ENCODE data around the gene ENSA. TPM values are rescaled to one million over a fixed set of nuclear protein-coding genes. Genes with fewer than 3 reads are reported as not detected.
"Not testable (repeated sequence)": the region's sequence is repeated elsewhere in the genome, so short reads cannot be mapped to it uniquely, and the experiment has no call there.

Gene ENSA
- total RNA-seq, 5 donors from 2014 or later (not counting 1 experiment from before 2014, with no cell fraction given) = 108 to 158 (median 110) TPM

DNA sequence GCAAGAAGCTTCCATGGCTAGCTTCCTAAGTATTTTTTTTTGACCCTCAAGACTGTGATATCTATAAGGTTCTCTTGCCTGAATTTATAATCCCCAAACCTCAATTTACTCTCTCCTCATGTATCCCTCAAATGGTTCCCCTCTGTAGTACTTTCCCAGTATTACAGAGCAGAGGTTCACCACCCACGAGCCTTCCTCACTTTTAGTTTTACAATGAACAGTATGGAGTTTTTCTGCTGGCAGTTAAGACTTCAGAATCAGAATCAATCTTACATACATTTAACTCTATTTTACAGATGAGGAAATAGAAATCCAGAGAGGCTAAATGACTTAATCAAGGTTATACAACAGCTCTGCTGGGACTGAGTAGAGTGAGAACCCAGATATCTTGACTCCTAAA, 4.9 kb downstream of the ENSA start:
- peaks cover 12 to 67% of the 10 kb centered on the region in 2 donors for H3K36me3 ChIP-seq (ENCODE audit: control insufficient read depth in 2 of 2, extremely low read depth in 1 of 2, insufficient read depth in 1 of 2, low read length in 1 of 2)
- peak overlapping the region; percentile 25 to 68 for H3K27ac Mint-ChIP-seq

DNA sequence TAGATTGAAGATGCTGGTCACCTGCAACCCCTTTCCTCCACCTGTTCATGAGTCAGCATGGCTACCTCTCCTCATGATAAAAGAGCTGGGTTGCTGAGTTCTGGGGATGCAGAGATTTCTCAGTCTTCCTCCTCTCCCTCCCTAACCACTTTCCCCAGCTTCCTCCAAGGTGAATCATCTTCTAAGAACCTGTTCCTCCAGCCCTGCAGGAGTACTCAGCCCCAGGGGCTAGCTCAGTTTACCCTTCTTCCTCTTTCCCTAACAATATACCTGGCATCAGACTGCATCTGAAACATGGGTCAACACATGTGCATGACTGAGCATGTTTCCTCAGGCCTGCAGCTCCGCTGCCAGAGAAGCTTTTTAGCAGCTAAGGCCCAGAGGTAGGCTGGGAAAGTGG, 5.3 kb downstream of the ENSA start:
- H3K4me1 ChIP-seq (ENCODE audit: control insufficient read depth in 1 of 2, extremely low read depth in 1 of 2, insufficient read depth in 2 of 2, low read length in 2 of 2) = peaks cover 19 to 31% of the 10 kb centered on the region in 2 experiments
- CTCF ChIA-PET; DNase-seq; H3K4me3 Mint-ChIP-seq; H3K27me3 Mint-ChIP-seq; H3K9me3 Mint-ChIP-seq; H3K27me3 ChIP-seq (replicated peaks in 1 of 2; ENCODE audit: control insufficient read depth in 2 of 2, extremely low read depth in 1 of 2, insufficient read depth in 2 of 2, low read length in 1 of 2); H3K27ac ChIP-seq (ENCODE audit: low read length); H3K4me3 ChIP-seq (ENCODE audit: control insufficient read depth in 1 of 2, extremely low read depth in 1 of 2, low read length in 1 of 2); ATAC-seq (replicated peaks in 1 of 4); H3K9me3 ChIP-seq; POLR2A ChIA-PET: not testable (repeated sequence)
- Mint-ChIP-seq H3K36me3 (peaks cover 57% of the 10 kb centered on the region), H3K27ac (peak overlapping the region; percentile 49 to 55), H3K4me1 (peaks cover 29 to 55% (median 54%) of the 10 kb centered on the region in 3 donors)
- no CpG with 5 or more reads among the region's 1 CpG for whole genome bisulfite sequencing (ENCODE audit: insufficient coverage)
- H3K36me3 ChIP-seq (ENCODE audit: control insufficient read depth in 2 of 2, extremely low read depth in 1 of 2, insufficient read depth in 1 of 2, low read length in 1 of 2) = peaks cover 12 to 70% of the 10 kb centered on the region in 2 donors

More for the DNA sequence above, 4.9 kb downstream of the ENSA start:
- H3K4me3 Mint-ChIP-seq; H3K27me3 ChIP-seq (replicated peaks in 1 of 2; ENCODE audit: control insufficient read depth in 2 of 2, extremely low read depth in 1 of 2, insufficient read depth in 2 of 2, low read length in 1 of 2); H3K4me3 ChIP-seq (ENCODE audit: control insufficient read depth in 1 of 2, extremely low read depth in 1 of 2, low read length in 1 of 2); H3K9me3 ChIP-seq; POLR2A ChIA-PET; H3K9me3 Mint-ChIP-seq; H3K27ac ChIP-seq (ENCODE audit: low read length); ATAC-seq (replicated peaks in 1 of 4); DNase-seq; H3K27me3 Mint-ChIP-seq; CTCF ChIA-PET: not testable (repeated sequence)
- peaks cover 19 to 30% of the 10 kb centered on the region in 2 experiments for H3K4me1 ChIP-seq (ENCODE audit: control insufficient read depth in 1 of 2, extremely low read depth in 1 of 2, insufficient read depth in 2 of 2, low read length in 2 of 2)
- Mint-ChIP-seq H3K4me1 (peaks cover 27 to 50% (median 50%) of the 10 kb centered on the region in 3 donors), H3K36me3 (peaks cover 52% of the 10 kb centered on the region)
- WGBS (ENCODE audit: insufficient coverage) = no CpG with 5 or more reads among the region's 1 CpG

DNA sequence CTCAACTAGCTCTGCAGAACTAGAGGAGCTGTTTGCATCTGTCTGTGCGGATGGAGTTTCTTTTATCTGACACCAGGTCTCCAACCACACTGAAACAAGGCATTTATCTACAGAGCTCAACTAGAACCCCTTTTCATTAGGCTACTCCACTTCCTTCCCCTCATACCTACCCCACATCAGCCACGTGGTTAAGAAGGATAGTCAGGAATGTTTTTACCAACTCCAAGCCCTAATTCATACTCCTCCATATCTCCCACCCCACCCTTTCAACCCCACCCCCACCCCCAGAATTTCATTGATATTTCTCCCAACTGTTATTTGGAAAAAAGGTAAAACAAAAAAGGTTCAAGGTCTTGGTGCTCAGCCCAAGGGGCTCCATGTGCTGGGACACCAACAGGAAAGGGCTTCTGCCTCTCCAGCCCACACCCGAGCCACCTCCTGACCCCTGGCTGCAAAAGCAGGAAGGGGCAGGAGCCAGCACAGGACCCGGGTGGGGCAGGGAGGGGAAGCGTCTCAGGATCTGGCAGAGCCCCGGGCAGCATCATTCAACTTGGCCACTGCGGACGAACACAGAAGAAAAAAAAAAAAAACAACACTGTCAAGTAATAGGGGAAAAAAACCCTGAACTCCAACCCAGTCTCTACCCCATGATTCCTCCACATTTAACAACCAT, 7.0 kb downstream of the ENSA start:
- no peaks in the 10 kb centered on the region for H3K9me3 ChIP-seq
- ATAC-seq (replicated peaks in 1 of 4) (no peak), DNase-seq (no peak)
- Mint-ChIP-seq H3K36me3 (peaks cover 54% of the 10 kb centered on the region), H3K27ac (peak overlapping the region; percentile 86 to 92), H3K4me1 (peaks cover 29 to 55% (median 55%) of the 10 kb centered on the region in 3 donors), H3K9me3 (no peaks in the 10 kb centered on the region), H3K27me3 (no peaks in the 10 kb centered on the region), H3K4me3 (peak overlapping the region in 1 of 3 donors; percentile 34)
- POLR2A ChIA-PET = interaction anchor here (0.5 to 1.0 kb wide), 5 partner anchors 13 to 246 kb away, joined by 3 to 5 read pairs (median 4); no protein-coding TSS in a partner anchor
- H3K4me3 ChIP-seq (ENCODE audit: control insufficient read depth in 1 of 2, extremely low read depth in 1 of 2, low read length in 1 of 2) = no peak overlapping the region
- no peaks in the 10 kb centered on the region for H3K27me3 ChIP-seq (replicated peaks in 1 of 2; ENCODE audit: control insufficient read depth in 2 of 2, extremely low read depth in 1 of 2, insufficient read depth in 2 of 2, low read length in 1 of 2)
- peaks cover 10 to 21% of the 10 kb centered on the region in 2 experiments for H3K4me1 ChIP-seq (ENCODE audit: control insufficient read depth in 1 of 2, extremely low read depth in 1 of 2, insufficient read depth in 2 of 2, low read length in 2 of 2)
- 100% methylated on average over 1 of the region's 8 CpGs for WGBS (ENCODE audit: insufficient coverage)
- peaks cover 14 to 74% of the 10 kb centered on the region in 2 donors for H3K36me3 ChIP-seq (ENCODE audit: control insufficient read depth in 2 of 2, extremely low read depth in 1 of 2, insufficient read depth in 1 of 2, low read length in 1 of 2)
- H3K27ac ChIP-seq (ENCODE audit: low read length) = peak overlapping the region; percentile 40
- CTCF ChIA-PET = interaction anchor here (0.6 to 4.9 kb wide), 6 partner anchors 17 to 62 kb away, joined by 3 to 106 read pairs (median 8); partner anchors contain the start of gene MCL1 (in 1 of the 2)

DNA sequence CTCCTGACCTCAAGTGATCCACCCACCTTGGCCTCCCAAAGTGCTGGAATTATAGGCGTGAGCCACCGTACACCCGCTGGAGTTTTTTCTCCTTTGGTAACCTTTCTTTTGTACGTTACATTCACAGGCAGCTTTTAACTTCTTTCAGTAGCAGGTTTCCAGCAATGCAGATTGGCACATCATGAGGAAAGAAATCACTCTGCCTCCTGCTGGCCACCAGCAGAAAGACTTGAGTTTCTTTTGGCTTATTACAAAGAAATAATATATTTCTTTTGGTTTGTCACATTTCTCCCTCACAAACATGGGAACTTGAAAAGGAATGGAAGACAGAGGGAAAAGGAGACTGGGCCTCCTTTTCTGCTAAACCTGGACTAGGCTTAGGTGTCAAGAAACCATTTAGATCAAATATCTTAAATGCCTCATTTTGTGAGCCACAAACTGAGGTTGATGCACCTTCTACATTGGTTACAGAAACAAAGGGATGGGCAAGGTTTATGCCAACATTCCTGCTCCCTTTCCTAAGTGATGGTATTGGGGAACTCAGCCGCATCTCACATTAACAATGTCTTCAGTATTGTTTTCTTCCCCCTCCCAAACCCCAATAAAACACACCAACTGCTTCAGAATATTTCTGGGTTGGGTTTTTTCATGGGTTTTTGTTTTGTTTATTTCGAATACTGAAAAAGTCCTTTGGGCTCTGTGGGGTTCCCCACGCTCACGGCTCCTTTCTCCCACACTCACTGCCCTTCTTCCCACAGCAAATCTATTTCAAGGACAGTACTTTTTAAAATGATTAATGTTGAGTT, 7.7 kb downstream of the ENSA start:
- peak overlapping the region; percentile 40 for H3K27ac ChIP-seq (ENCODE audit: low read length)
- no CpG with 5 or more reads among the region's 8 CpGs for WGBS (ENCODE audit: insufficient coverage)
- ATAC-seq (replicated peaks in 1 of 4) (peak; percentile 73 to 84 (median 78)), DNase-seq (peak; percentile 22 to 84 (median 60))
- POLR2A ChIA-PET = interaction anchor here (0.5 to 1.8 kb wide), 7 partner anchors 13 to 61 kb away, joined by 3 to 10 read pairs (median 4); no protein-coding TSS in a partner anchor
- peaks cover 33 to 59% (median 59%) of the 10 kb centered on the region in 3 donors for H3K4me1 Mint-ChIP-seq
- H3K9me3 Mint-ChIP-seq = no peaks in the 10 kb centered on the region
- H3K9me3 ChIP-seq = no peaks in the 10 kb centered on the region
- CTCF ChIA-PET = interaction anchor here (0.5 to 4.9 kb wide), 8 partner anchors 10 to 689 kb away, joined by 3 to 106 read pairs (median 4); partner anchors contain the start of gene MCL1 (in 1 of the 2)
- H3K36me3 Mint-ChIP-seq = peaks cover 51% of the 10 kb centered on the region
- H3K27me3 Mint-ChIP-seq = no peaks in the 10 kb centered on the region
- peaks cover 14 to 67% of the 10 kb centered on the region in 2 donors for H3K36me3 ChIP-seq (ENCODE audit: control insufficient read depth in 2 of 2, extremely low read depth in 1 of 2, insufficient read depth in 1 of 2, low read length in 1 of 2)
- H3K4me3 Mint-ChIP-seq = peak overlapping the region in 2 of 3 donors; percentile 17 to 34
- peak overlapping the region; percentile 86 to 92 for H3K27ac Mint-ChIP-seq
- H3K4me1 ChIP-seq (ENCODE audit: control insufficient read depth in 1 of 2, extremely low read depth in 1 of 2, insufficient read depth in 2 of 2, low read length in 2 of 2) = peaks cover 10 to 21% of the 10 kb centered on the region in 2 experiments
- H3K4me3 ChIP-seq (ENCODE audit: control insufficient read depth in 1 of 2, extremely low read depth in 1 of 2, low read length in 1 of 2) = no peak overlapping the region
- no peaks in the 10 kb centered on the region for H3K27me3 ChIP-seq (replicated peaks in 1 of 2; ENCODE audit: control insufficient read depth in 2 of 2, extremely low read depth in 1 of 2, insufficient read depth in 2 of 2, low read length in 1 of 2)

DNA sequence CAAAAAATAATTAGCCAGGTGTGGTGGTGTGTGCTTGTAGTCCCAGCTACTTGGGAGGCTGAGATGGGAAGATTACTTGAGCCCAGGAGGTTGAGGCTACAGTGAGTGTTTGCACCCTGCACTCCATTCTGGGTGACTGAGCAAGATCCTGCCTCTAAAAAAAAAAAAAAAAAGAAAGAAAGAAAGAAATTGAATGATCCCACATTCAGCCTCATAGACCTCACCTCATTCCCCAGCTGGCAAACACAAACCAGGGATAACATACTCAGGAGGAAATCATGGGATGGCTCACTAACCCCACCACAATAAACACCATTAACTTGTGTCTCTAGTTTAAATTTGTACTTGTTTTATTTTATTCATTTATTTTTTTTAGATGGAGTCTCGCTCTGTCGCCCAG, 8.5 kb downstream of the ENSA start:
- Histone ChIP-seq H3K4me3 (ENCODE audit: control insufficient read depth in 1 of 2, extremely low read depth in 1 of 2, low read length in 1 of 2) (no peak overlapping the region), H3K27me3 (replicated peaks in 1 of 2; ENCODE audit: control insufficient read depth in 2 of 2, extremely low read depth in 1 of 2, insufficient read depth in 2 of 2, low read length in 1 of 2) (no peaks in the 10 kb centered on the region), H3K27ac (ENCODE audit: low read length) (peak overlapping the region; percentile 26), H3K4me1 (ENCODE audit: control insufficient read depth in 1 of 2, extremely low read depth in 1 of 2, insufficient read depth in 2 of 2, low read length in 2 of 2) (peaks cover 10 to 26% of the 10 kb centered on the region in 2 experiments), H3K36me3 (ENCODE audit: control insufficient read depth in 2 of 2, extremely low read depth in 1 of 2, insufficient read depth in 1 of 2, low read length in 1 of 2) (peaks cover 9 to 60% of the 10 kb centered on the region in 2 donors), H3K9me3 (no peaks in the 10 kb centered on the region)
- peak overlapping the region; percentile 50 to 53 for H3K27ac Mint-ChIP-seq
- H3K36me3 Mint-ChIP-seq = peaks cover 51% of the 10 kb centered on the region
- ChIA-PET POLR2A (interaction anchor here (0.6 to 1.8 kb wide), 5 partner anchors 9 to 60 kb away, joined by 4 to 10 read pairs (median 4); no protein-coding TSS in a partner anchor), CTCF (interaction anchor here (0.5 to 4.9 kb wide), 10 partner anchors 8 to 688 kb away, joined by 3 to 106 read pairs (median 4); partner anchors contain the start of genes ENSA (in 1 of the 2) and MCL1 (in 1 of the 2))
- DNase-seq (no peak), ATAC-seq (replicated peaks in 1 of 4) (peak in 1 of 4 experiments; percentile 2)
- peak overlapping the region in 1 of 3 donors; percentile 15 for H3K4me3 Mint-ChIP-seq
- H3K9me3 Mint-ChIP-seq = no peaks in the 10 kb centered on the region
- no CpG with 5 or more reads among the region's 2 CpGs for WGBS (ENCODE audit: insufficient coverage)
- H3K27me3 Mint-ChIP-seq = no peaks in the 10 kb centered on the region
- peaks cover 40 to 63% (median 63%) of the 10 kb centered on the region in 3 donors for H3K4me1 Mint-ChIP-seq

Measured in T-cell (primary cell).